DND-41 (cell line): Measurements from ENCODE around the gene TMEM163.

Source experiments
- ATAC-seq: fragments of 200-7000 bp; cut with Tn5 transposase; 3 replicates; pipeline ENCODE4 v1.9.1; 2021; ENCODE audit warnings: low read depth; ENCODE audit not compliant: insufficient read depth
- DNase-seq: peaks from one replicate; pipeline ENCODE4 v3.0.0-alpha.2; 2020
- H2AFZ ChIP-seq: 2 replicates; pipeline ENCODE4 v1.6.0; 2012; ENCODE audit warnings: low read depth, low read length
- H3K27ac ChIP-seq: 2 replicates; pipeline ENCODE4 v1.5.1; 2012; ENCODE audit warnings: low read length, inconsistent platforms
- H3K27me3 ChIP-seq: fragments of 200-600 bp; sonication (generic); 2 replicates; pipeline ENCODE4 v1.6.0; 2012; ENCODE audit warnings: low read length, mild to moderate bottlenecking, inconsistent platforms; ENCODE audit not compliant: insufficient read depth, poor library complexity
- H3K36me3 ChIP-seq: 2 replicates; pipeline ENCODE4 v1.5.1; 2012; ENCODE audit warnings: low read length, inconsistent platforms; ENCODE audit not compliant: insufficient read depth
- H3K4me1 ChIP-seq: 2 replicates; pipeline ENCODE4 v1.5.1; 2012; ENCODE audit warnings: mild to moderate bottlenecking, low read length; ENCODE audit not compliant: insufficient read depth
- H3K4me2 ChIP-seq: 2 replicates; pipeline ENCODE4 v1.6.0; 2012; ENCODE audit warnings: mild to moderate bottlenecking, moderate library complexity, low read length, inconsistent platforms; ENCODE audit not compliant: insufficient read depth
- H3K4me3 ChIP-seq, 2 experiments: fragments of 200-600 bp in 1 of 2; shearing (Covaris generic) in 1 of 2; 2 replicates each; pipeline ENCODE4 v1.5.1; 2012 to 2016; ENCODE audit warnings: inconsistent platforms in 2 of 2, low read length in 2 of 2, mild to moderate bottlenecking in 2 of 2, low read depth in 1 of 2, moderate library complexity in 1 of 2
- H3K79me2 ChIP-seq: 2 replicates; pipeline ENCODE4 v1.6.0; 2012; ENCODE audit warnings: low read length, inconsistent platforms; ENCODE audit not compliant: insufficient read depth
- H3K9ac ChIP-seq: 2 replicates; pipeline ENCODE4 v1.6.0; 2012; ENCODE audit warnings: low read depth, mild to moderate bottlenecking, inconsistent platforms, low read length, moderate library complexity
- H3K9me3 ChIP-seq: 2 replicates; pipeline ENCODE4 v1.5.1; 2012; ENCODE audit warnings: low read length, moderate library complexity, mild to moderate bottlenecking, inconsistent platforms; ENCODE audit not compliant: insufficient read depth, severe bottlenecking
- H4K20me1 ChIP-seq: 2 replicates; pipeline ENCODE4 v1.6.0; 2012; ENCODE audit warnings: low read length; ENCODE audit not compliant: insufficient read depth
- CTCF ChIP-seq: IDR thresholded peaks from 2 replicates; pipeline ENCODE4 v1.5.1; 2012; ENCODE audit warnings: borderline replicate concordance, low read length, moderate library complexity, mild to moderate bottlenecking; ENCODE audit not compliant: poor library complexity, severe bottlenecking; ENCODE audit errors: extremely low read depth
- EZH2 ChIP-seq: IDR thresholded peaks from 3 replicates; pipeline ENCODE4 v1.6.1; 2012; ENCODE audit warnings: borderline replicate concordance, low read depth, mild to moderate bottlenecking, moderate library complexity, low read length, inconsistent platforms; ENCODE audit not compliant: severe bottlenecking

Gene TMEM163

GRCh38 chr2:134550566-134551164, 168.1 kb downstream of the TMEM163 start:
- Histone ChIP-seq H3K4me2 (no peak overlapping the region), H3K36me3 (no peaks in the 10 kb centered on the region), H2AFZ (no peak overlapping the region), H3K9me3 (no peaks in the 10 kb centered on the region), H4K20me1 (no peaks in the 10 kb centered on the region), H3K27ac (no peak overlapping the region), H3K9ac (no peak overlapping the region), H3K4me3 (no peak overlapping the region), H3K4me1 (no peaks in the 10 kb centered on the region), H3K79me2 (no peaks in the 10 kb centered on the region), H3K27me3 (no peaks in the 10 kb centered on the region)
- TF ChIP-seq EZH2, result no peak
- no peak for TF ChIP-seq CTCF
- no peak for DNase-seq
- no peak for ATAC-seq

- H3K36me3 ChIP-seq, result no peaks in the 10 kb centered on the region
- no peak for TF ChIP-seq EZH2
- TF ChIP-seq CTCF, result no peak
- no peak overlapping the region for H3K4me3 ChIP-seq
- no peak for ATAC-seq
- H3K9ac ChIP-seq, result no peak overlapping the region
- no peak for DNase-seq
- H3K4me1 ChIP-seq, result no peaks in the 10 kb centered on the region
- no peaks in the 10 kb centered on the region for H3K9me3 ChIP-seq
- H2AFZ ChIP-seq, result no peak overlapping the region
- H3K79me2 ChIP-seq, result no peaks in the 10 kb centered on the region
- H3K27ac ChIP-seq, result no peak overlapping the region
- no peak overlapping the region for H3K4me2 ChIP-seq
- no peaks in the 10 kb centered on the region for H3K27me3 ChIP-seq
- H4K20me1 ChIP-seq, result no peaks in the 10 kb centered on the region
Measured at GRCh38 chr2:134549104-134549503, 169.7 kb downstream of the TMEM163 start.

GRCh38 chr2:134540990-134541389, 177.8 kb downstream of the TMEM163 start:
- no peaks in the 10 kb centered on the region for H3K79me2 ChIP-seq
- TF ChIP-seq CTCF, result no peak
- no peak for TF ChIP-seq EZH2
- no peaks in the 10 kb centered on the region for H3K9me3 ChIP-seq
- H3K4me1 ChIP-seq, result no peaks in the 10 kb centered on the region
- H2AFZ ChIP-seq, result no peak overlapping the region
- no peaks in the 10 kb centered on the region for H4K20me1 ChIP-seq
- no peak overlapping the region for H3K9ac ChIP-seq
- no peak overlapping the region for H3K4me3 ChIP-seq
- H3K4me2 ChIP-seq, result no peak overlapping the region
- H3K27ac ChIP-seq, result no peak overlapping the region
- H3K36me3 ChIP-seq, result no peaks in the 10 kb centered on the region
- ATAC-seq, result no peak
- DNase-seq, result no peak
- no peaks in the 10 kb centered on the region for H3K27me3 ChIP-seq
